Measurements from ENCODE around the gene KRTAP5-11.
"Not testable (repeated sequence)": the region's sequence is repeated elsewhere in the genome, so short reads cannot be mapped to it uniquely, and the experiment has no call there.

GRCh38 chr11:71588314-71588713 is 5.6 kb upstream of the KRTAP5-11 start:
- TF ChIP-seq CTCF (conservative IDR thresholded peaks at IDR 0.05; ENCODE audit: low read depth in 2 of 2); JUNB (IDR thresholded peaks at IDR 0.05; ENCODE audit: unreplicated experiment): not testable (repeated sequence)
